ENCODE data around the gene SUV39H1.
"Not testable (repeated sequence)": the region's sequence is repeated elsewhere in the genome, so short reads cannot be mapped to it uniquely, and the experiment has no call there.

SUV39H1 gene

GRCh38 chrX:48688531-48689150 lies 7.9 kb upstream of the SUV39H1 start:
- DNase-seq: no peak

GRCh38 chrX:48689208-48689920 lies 7.2 kb upstream of the SUV39H1 start:
- no peak for DNase-seq

GRCh38 chrX:48691746-48692145 lies 4.8 kb upstream of the SUV39H1 start:
- not testable (repeated sequence) for DNase-seq

- no peak for DNase-seq
These were observed 1.6 kb upstream of the SUV39H1 start for GRCh38 chrX:48694776-48695533.

- DNase-seq: no peak
These were observed 1.0 kb upstream of the SUV39H1 start for GRCh38 chrX:48695534-48695896.

- DNase-seq: no peak
These were observed 621 bp upstream of the SUV39H1 start for GRCh38 chrX:48695925-48696300.

GRCh38 chrX:48696909-48697727 lies 584 bp downstream of the SUV39H1 start:
- peak; percentile 72 for DNase-seq

GRCh38 chrX:48698306-48698705 lies 1.8 kb downstream of the SUV39H1 start:
- DNase-seq: no peak

GRCh38 chrX:48700246-48700645 lies 3.7 kb downstream of the SUV39H1 start:
- no peak for DNase-seq

GRCh38 chrX:48700951-48701653 lies 4.6 kb downstream of the SUV39H1 start:
- DNase-seq: no peak

- no peak for DNase-seq
These were observed 5.5 kb downstream of the SUV39H1 start for GRCh38 chrX:48702032-48702431.

GRCh38 chrX:48702716-48703115 lies 6.2 kb downstream of the SUV39H1 start:
- no peak for DNase-seq

- DNase-seq: no peak
These were observed 6.7 kb downstream of the SUV39H1 start for GRCh38 chrX:48703228-48703627.

GRCh38 chrX:48703642-48704481 lies 7.3 kb downstream of the SUV39H1 start:
- no peak for DNase-seq

- DNase-seq: no peak
These were observed 9.3 kb downstream of the SUV39H1 start for GRCh38 chrX:48705871-48706270.

GRCh38 chrX:48709522-48710112 lies 13.1 kb downstream of the SUV39H1 start:
- no peak for DNase-seq

- no peak for DNase-seq
These were observed 14.8 kb downstream of the SUV39H1 start for GRCh38 chrX:48711162-48711928.

GRCh38 chrX:48711929-48712505 lies 15.5 kb downstream of the SUV39H1 start:
- DNase-seq: no peak

GRCh38 chrX:48713847-48714246 lies 17.3 kb downstream of the SUV39H1 start:
- no peak for DNase-seq

GRCh38 chrX:48714573-48714972 lies 18.0 kb downstream of the SUV39H1 start:
- no peak for DNase-seq
